Measurements from ENCODE around the gene DTHD1. TPM values are rescaled to one million over a fixed set of nuclear protein-coding genes. Genes with fewer than 3 reads are reported as not detected.
A peak's percentile ranks its signal among the peaks of the same experiment; 100 is the strongest.

The DTHD1 gene
- total and polyA plus RNA-seq, 10 of the 15 experiments (the other 5 are each of a cell fraction or from before 2014, with no cell fraction given), result 0.05 to 2.8 (median 1.4) TPM

DNA sequence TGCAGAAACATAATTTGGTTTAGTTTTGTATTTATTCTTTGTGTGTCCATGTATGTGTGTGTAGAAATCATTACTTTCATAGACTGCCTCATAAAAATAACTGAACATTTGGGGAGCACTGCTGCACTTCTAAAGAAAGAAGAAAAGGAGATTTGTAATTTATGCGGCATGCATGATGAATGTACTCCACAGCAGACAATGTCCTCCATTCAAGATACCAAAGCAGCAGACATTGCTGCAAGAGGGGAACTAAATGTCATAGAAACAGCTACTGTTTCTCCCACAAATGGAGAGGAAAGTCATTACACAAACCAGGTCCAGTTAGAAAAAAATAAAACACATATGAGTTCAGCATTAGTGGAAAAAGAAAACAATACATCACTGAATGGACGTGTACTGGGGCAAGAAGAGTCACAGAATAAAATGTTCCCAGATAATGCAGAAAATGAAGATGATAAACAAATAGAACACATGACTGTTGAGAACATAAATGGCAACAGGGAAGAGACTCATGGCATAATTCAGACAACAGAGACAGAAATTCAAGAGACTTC, 2.6 kb downstream of the DTHD1 start (continued):
- TF ChIP-seq, protein P1, sequence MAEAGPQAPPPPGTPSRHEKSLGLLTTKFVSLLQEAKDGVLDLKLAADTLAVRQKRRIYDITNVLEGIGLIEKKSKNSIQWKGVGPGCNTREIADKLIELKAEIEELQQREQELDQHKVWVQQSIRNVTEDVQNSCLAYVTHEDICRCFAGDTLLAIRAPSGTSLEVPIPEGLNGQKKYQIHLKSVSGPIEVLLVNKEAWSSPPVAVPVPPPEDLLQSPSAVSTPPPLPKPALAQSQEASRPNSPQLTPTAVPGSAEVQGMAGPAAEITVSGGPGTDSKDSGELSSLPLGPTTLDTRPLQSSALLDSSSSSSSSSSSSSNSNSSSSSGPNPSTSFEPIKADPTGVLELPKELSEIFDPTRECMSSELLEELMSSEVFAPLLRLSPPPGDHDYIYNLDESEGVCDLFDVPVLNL (IDR thresholded peaks at IDR 0.05; ENCODE audit: low read depth, low read length), result no peak
- TF ChIP-seq, protein P2, sequence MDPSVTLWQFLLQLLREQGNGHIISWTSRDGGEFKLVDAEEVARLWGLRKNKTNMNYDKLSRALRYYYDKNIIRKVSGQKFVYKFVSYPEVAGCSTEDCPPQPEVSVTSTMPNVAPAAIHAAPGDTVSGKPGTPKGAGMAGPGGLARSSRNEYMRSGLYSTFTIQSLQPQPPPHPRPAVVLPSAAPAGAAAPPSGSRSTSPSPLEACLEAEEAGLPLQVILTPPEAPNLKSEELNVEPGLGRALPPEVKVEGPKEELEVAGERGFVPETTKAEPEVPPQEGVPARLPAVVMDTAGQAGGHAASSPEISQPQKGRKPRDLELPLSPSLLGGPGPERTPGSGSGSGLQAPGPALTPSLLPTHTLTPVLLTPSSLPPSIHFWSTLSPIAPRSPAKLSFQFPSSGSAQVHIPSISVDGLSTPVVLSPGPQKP (IDR thresholded peaks at IDR 0.05; ENCODE audit: low read depth, low read length), result no peak
- TF ChIP-seq TBL1XR1 (IDR thresholded peaks at IDR 0.05; ENCODE audit: low read depth, low read length) (no peak), DPF2 (IDR thresholded peaks at IDR 0.05) (no peak)

DNA sequence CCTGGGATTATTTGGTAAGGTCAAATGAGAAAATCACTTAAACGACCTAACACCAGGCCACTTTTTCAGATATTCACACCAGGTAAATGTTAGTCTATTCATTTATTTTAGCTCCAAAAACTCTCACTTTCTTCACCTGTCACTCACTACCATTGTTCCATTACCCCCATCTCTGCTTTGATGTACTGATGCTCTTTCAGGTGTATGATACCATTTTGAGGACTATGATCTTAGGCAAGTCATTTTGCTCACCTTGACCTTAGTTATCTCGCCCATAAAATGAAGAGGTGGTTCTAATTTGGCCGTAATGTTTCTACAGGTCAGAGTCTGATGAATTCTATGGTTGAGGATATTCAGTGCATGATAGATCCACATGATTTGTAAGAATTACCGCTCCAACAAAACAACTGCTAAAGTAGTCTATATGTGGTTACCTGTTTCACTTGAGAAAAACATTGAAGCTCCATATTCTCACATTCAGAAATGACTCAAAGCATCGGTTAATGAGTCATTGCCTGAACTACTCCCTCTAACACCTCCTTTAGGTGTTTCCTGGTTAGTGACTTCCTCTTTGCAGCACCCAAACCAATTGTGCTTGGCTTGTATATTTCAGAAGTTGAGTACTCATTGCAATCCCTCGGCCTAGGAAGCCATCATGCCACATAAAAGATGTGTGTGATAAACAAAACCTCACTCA, 4.5 kb downstream of the DTHD1 start:
- peak; percentile 94 for FAIRE-seq
- Histone ChIP-seq H3K9me3 (replicated peaks; ENCODE audit: control insufficient read depth, insufficient read depth, low read length) (no peaks in the 10 kb centered on the region; the same call in 2 of the 3 replicates), H3K4me2 (ENCODE audit: control insufficient read depth, insufficient read depth) (peak overlapping the region; percentile 51), H3K27me3 (replicated peaks in 1 of 2; ENCODE audit: control insufficient read depth in 2 of 2, insufficient read depth in 2 of 2, low read length in 1 of 2) (no peaks in the 10 kb centered on the region), H3K4me3 (peak overlapping the region; percentile 38), H3K36me3 (ENCODE audit: control insufficient read depth in 2 of 2, insufficient read depth in 2 of 2, low read length in 1 of 2) (no peaks in the 10 kb centered on the region), H3K9ac (ENCODE audit: control insufficient read depth, insufficient read depth, low read length) (no peak overlapping the region), H3K27ac (ENCODE audit: control insufficient read depth, insufficient read depth) (peak overlapping the region; percentile 54), H3K4me1 (ENCODE audit: control insufficient read depth, insufficient read depth, low read length) (peaks cover 7% of the 10 kb centered on the region; the same call in 1 of the 2 replicates), H3K79me2 (ENCODE audit: control insufficient read depth, insufficient read depth, low read length) (no peaks in the 10 kb centered on the region), H2AFZ (ENCODE audit: control insufficient read depth, low read depth, low read length) (peak overlapping the region; percentile 53), H4K20me1 (ENCODE audit: control insufficient read depth, insufficient read depth) (no peaks in the 10 kb centered on the region)
- peak; percentile 93 for DNase-seq (ENCODE audit: low read depth, low spot score)
- CTCF ChIA-PET, result interaction anchor here (0.6 to 3.1 kb wide), 9 partner anchors 18 to 113 kb away, joined by 3 to 16 read pairs (median 3); partner anchors contain the start of gene ARAP2
- 4% methylated on average over 6 of the region's 6 CpGs for WGBS (ENCODE audit: insufficient coverage, insufficient replicate concordance, low lambda C conversion rate, missing lambda C conversion rate)
- intact Hi-C loops (cut with micrococcal nuclease; ENCODE audit: unreplicated experiment) (loop anchor here (1.0 to 2.0 kb wide), 5 partner anchors 19 to 42 kb away; partner anchors contain the start of gene ARAP2), in situ Hi-C loops (cut with MboI) (no loop called here)
- SMC1A ChIA-PET (ENCODE audit: uncharacterized antibody, unreplicated experiment), result interaction anchor here (0.7 to 3.5 kb wide), 17 partner anchors 16 to 112 kb away, joined by 3 to 28 read pairs (median 6); partner anchors contain the start of gene ARAP2
- POLR2A ChIA-PET, result interaction anchor here (0.9 to 2.3 kb wide), 4 partner anchors 30 to 63 kb away, joined by 3 to 8 read pairs (median 6); partner anchors contain the start of gene ARAP2
- RAD21 ChIA-PET (ENCODE audit: unreplicated experiment), result interaction anchor here (0.6 to 3.3 kb wide), 12 partner anchors 11 to 112 kb away, joined by 3 to 23 read pairs (median 4); partner anchors contain the start of gene ARAP2
- ATAC-seq, result peak; percentile 99
- BruUV-seq (replicated peaks), result no TSS peak
- TF ChIP-seq, protein P3, sequence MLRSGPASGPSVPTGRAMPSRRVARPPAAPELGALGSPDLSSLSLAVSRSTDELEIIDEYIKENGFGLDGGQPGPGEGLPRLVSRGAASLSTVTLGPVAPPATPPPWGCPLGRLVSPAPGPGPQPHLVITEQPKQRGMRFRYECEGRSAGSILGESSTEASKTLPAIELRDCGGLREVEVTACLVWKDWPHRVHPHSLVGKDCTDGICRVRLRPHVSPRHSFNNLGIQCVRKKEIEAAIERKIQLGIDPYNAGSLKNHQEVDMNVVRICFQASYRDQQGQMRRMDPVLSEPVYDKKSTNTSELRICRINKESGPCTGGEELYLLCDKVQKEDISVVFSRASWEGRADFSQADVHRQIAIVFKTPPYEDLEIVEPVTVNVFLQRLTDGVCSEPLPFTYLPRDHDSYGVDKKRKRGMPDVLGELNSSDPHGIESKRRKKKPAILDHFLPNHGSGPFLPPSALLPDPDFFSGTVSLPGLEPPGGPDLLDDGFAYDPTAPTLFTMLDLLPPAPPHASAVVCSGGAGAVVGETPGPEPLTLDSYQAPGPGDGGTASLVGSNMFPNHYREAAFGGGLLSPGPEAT (IDR thresholded peaks at IDR 0.05; ENCODE audit: low read depth), result peak; percentile 93
- peak; percentile 97 for TF ChIP-seq ZNF217 (IDR thresholded peaks at IDR 0.05)
- TF ChIP-seq SMAD1 (IDR thresholded peaks at IDR 0.05; ENCODE audit: low read depth, partially characterized antibody), result peak; percentile 66
- TF ChIP-seq, protein P4, sequence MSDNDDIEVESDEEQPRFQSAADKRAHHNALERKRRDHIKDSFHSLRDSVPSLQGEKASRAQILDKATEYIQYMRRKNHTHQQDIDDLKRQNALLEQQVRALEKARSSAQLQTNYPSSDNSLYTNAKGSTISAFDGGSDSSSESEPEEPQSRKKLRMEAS (IDR thresholded peaks at IDR 0.05; ENCODE audit: low read depth, low read length), result no peak
- no peak for TF ChIP-seq NR2C2 (IDR thresholded peaks at IDR 0.05; ENCODE audit: borderline replicate concordance, control insufficient read depth, insufficient read length, low read depth)
- peak; percentile 95 for TF ChIP-seq RCOR1 (conservative IDR thresholded peaks at IDR 0.05; ENCODE audit: low read depth, low read length)
- no peak for TF ChIP-seq POLR2AphosphoS2 (IDR thresholded peaks at IDR 0.05; ENCODE audit: low read depth, low read length)
- TF ChIP-seq EED (IDR thresholded peaks at IDR 0.05; ENCODE audit: low read depth), result peak; percentile 96
- no peak for TF ChIP-seq SUPT20H (IDR thresholded peaks at IDR 0.05; ENCODE audit: borderline replicate concordance, control insufficient read depth, low read depth, low read length)
- TF ChIP-seq, protein P5, sequence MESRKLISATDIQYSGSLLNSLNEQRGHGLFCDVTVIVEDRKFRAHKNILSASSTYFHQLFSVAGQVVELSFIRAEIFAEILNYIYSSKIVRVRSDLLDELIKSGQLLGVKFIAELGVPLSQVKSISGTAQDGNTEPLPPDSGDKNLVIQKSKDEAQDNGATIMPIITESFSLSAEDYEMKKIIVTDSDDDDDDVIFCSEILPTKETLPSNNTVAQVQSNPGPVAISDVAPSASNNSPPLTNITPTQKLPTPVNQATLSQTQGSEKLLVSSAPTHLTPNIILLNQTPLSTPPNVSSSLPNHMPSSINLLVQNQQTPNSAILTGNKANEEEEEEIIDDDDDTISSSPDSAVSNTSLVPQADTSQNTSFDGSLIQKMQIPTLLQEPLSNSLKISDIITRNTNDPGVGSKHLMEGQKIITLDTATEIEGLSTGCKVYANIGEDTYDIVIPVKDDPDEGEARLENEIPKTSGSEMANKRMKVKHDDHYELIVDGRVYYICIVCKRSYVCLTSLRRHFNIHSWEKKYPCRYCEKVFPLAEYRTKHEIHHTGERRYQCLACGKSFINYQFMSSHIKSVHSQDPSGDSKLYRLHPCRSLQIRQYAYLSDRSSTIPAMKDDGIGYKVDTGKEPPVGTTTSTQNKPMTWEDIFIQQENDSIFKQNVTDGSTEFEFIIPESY (IDR thresholded peaks at IDR 0.05), result no peak
